ENCODE data around the gene POLR3K. TPM values are rescaled to one million over a fixed set of nuclear protein-coding genes. Genes with fewer than 3 reads are reported as not detected.

Gene POLR3K
- total and polyA plus RNA-seq, 2 donors (not counting 3 experiments of a cell fraction or from before 2014, with no cell fraction given), result 20.6 to 33.2 TPM

DNA sequence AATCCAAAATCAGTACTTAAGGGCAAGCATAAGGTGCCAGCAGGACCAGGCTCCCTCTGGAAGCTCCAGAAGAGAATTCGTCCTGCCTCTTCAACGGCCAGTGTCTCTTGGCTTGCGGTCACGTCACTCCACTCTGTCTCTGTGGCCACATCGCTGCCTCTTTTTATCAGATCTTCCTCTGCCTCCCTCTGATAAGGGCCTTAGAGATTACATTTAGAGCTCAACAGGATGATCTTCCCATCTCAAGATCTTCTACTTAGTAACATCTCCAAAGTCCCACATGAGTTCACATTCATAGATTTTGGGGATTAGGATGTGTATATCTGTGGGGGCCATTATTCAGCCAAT, 41.5 kb upstream of the POLR3K start:
- intact Hi-C loops (cut with micrococcal nuclease) (no loop called here), dilution Hi-C loops (cut with MboI; ENCODE audit: extremely low pct_ligation_motif_present, low sequenced_read_pairs) (no loop called here)
- Histone ChIP-seq H4K20me1 (replicated peaks; ENCODE audit: control insufficient read depth, extremely low read depth, insufficient read depth, low read length) (no peaks in the 10 kb centered on the region), H2AFZ (ENCODE audit: low read depth, low read length) (no peak overlapping the region), H3K79me2 (ENCODE audit: control insufficient read depth, insufficient read depth, low read length) (no peaks in the 10 kb centered on the region), H3K4me3 (replicated peaks in 1 of 3; ENCODE audit: insufficient read depth in 1 of 3, low read depth in 1 of 3, low read length in 3 of 3) (no peak overlapping the region), H3K9me1 (replicated peaks; ENCODE audit: control insufficient read depth, extremely low read depth, insufficient read depth, low read length) (no peaks in the 10 kb centered on the region), H3K9me3 (replicated peaks; ENCODE audit: control insufficient read depth, insufficient read depth, low read length) (no peaks in the 10 kb centered on the region), H3K36me3 (ENCODE audit: control insufficient read depth in 2 of 2, extremely low read depth in 1 of 2, insufficient read depth in 2 of 2, low read length in 2 of 2) (peaks cover 0 to 21% of the 10 kb centered on the region in 2 experiments), H3K27me3 (ENCODE audit: control insufficient read depth in 2 of 2, insufficient read depth in 2 of 2, low read length in 2 of 2) (no peaks in the 10 kb centered on the region), H3K27ac (ENCODE audit: insufficient read depth, low read depth, low read length) (no peak overlapping the region), H3K4me1 (ENCODE audit: control insufficient read depth, extremely low read depth, insufficient read depth, low read length) (no peaks in the 10 kb centered on the region), H3K4me2 (ENCODE audit: insufficient read depth, low read length) (no peak overlapping the region), H3K9ac (replicated peaks; ENCODE audit: extremely low read depth, insufficient read depth, low read length) (no peak overlapping the region)
- DNase-seq (ENCODE audit: low read depth, low spot score) (no peak), FAIRE-seq (no peak)
- ChIA-PET CTCF (interaction anchor here (3.5 to 17.6 kb wide), 3 partner anchors 10 to 24 kb away, joined by 51 to 790 read pairs (median 61); partner anchors contain the start of genes MPG and RHBDF1), POLR2A (no interaction called here)
- BruUV-seq (replicated peaks), result no TSS peak
- TF ChIP-seq GATA2 (IDR thresholded peaks at IDR 0.05; ENCODE audit: insufficient read depth, insufficient read length, low read depth, low read length) (no peak), MYC (IDR thresholded peaks at IDR 0.05; ENCODE audit: low read depth, low read length) (no peak), POLR2A (IDR thresholded peaks at IDR 0.05; ENCODE audit: low read depth, low read length) (no peak)
- TF ChIP-seq, protein P1, sequence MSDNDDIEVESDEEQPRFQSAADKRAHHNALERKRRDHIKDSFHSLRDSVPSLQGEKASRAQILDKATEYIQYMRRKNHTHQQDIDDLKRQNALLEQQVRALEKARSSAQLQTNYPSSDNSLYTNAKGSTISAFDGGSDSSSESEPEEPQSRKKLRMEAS (IDR thresholded peaks at IDR 0.05; ENCODE audit: insufficient read depth, insufficient read length), result no peak

DNA sequence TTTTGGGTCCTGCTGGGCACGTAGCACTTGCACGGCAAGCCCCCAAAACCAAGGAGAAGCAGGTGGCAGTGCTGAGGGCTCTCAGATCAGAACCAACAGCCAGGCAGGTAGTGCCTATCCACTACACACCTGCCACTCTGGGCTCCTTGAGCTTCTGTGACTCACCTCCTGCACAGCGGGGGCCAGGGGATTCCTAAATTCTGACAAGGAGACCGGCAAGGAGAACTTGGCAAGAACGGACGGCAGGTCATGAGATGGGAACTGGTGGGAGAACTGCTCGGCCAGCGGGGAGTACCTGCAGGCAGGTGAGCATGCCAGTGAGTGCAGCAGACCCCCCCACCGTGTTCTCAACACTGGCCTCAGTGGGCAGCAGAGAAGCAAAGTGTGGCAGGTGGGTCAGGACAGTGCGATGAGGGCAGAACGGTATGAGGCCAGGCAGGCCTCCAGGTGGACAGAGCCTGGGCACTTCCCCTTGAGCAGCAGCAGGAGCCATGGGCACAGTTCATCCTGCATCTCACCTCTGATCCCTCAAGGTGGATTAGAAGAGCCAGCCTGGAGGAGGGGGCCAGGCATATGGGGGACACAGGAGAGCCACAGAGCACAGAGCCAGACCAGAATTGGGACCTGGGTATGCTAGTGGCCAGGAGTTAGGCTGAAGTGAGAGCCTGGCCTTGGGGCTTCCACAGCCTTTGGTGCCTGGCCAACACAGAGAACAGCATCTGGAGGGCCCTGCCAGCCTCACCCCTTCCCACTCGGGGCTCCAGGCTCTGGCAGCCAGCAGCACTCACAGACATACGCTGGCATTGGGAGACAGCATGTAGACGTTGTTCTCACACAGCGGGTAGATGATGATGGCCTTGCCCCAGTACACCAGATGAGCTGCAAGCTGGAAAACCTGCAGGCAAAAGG, 39.3 kb upstream of the POLR3K start:
- no peak overlapping the region for H3K4me2 ChIP-seq (ENCODE audit: insufficient read depth, low read length)
- H3K4me3 ChIP-seq (replicated peaks in 1 of 3; ENCODE audit: insufficient read depth in 1 of 3, low read depth in 1 of 3, low read length in 3 of 3), result no peak overlapping the region
- TF ChIP-seq, protein P2, sequence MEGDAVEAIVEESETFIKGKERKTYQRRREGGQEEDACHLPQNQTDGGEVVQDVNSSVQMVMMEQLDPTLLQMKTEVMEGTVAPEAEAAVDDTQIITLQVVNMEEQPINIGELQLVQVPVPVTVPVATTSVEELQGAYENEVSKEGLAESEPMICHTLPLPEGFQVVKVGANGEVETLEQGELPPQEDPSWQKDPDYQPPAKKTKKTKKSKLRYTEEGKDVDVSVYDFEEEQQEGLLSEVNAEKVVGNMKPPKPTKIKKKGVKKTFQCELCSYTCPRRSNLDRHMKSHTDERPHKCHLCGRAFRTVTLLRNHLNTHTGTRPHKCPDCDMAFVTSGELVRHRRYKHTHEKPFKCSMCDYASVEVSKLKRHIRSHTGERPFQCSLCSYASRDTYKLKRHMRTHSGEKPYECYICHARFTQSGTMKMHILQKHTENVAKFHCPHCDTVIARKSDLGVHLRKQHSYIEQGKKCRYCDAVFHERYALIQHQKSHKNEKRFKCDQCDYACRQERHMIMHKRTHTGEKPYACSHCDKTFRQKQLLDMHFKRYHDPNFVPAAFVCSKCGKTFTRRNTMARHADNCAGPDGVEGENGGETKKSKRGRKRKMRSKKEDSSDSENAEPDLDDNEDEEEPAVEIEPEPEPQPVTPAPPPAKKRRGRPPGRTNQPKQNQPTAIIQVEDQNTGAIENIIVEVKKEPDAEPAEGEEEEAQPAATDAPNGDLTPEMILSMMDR (IDR thresholded peaks at IDR 0.05; ENCODE audit: extremely low read depth in 1 of 2, insufficient read depth in 1 of 2, low read depth in 1 of 2, low read length in 2 of 2), result no peak
- TF ChIP-seq, protein P1 (IDR thresholded peaks at IDR 0.05; ENCODE audit: insufficient read depth, insufficient read length), result no peak
- TF ChIP-seq FOS (IDR thresholded peaks at IDR 0.05; ENCODE audit: borderline replicate concordance, insufficient read depth, low read length), result no peak
- no peak for TF ChIP-seq EZH2 (IDR thresholded peaks at IDR 0.05; ENCODE audit: borderline replicate concordance, low read depth, low read length, severe bottlenecking)
- no peak for TF ChIP-seq MYC (IDR thresholded peaks at IDR 0.05; ENCODE audit: low read depth, low read length)
- TF ChIP-seq POLR2A (IDR thresholded peaks at IDR 0.05; ENCODE audit: low read depth, low read length), result no peak
- TF ChIP-seq JUN (IDR thresholded peaks at IDR 0.05; ENCODE audit: borderline replicate concordance, insufficient read depth, insufficient read length, low read depth), result no peak
- TF ChIP-seq GATA2 (IDR thresholded peaks at IDR 0.05; ENCODE audit: insufficient read depth, insufficient read length, low read depth, low read length), result no peak
- TF ChIP-seq POLR2AphosphoS5 (IDR thresholded peaks at IDR 0.05; ENCODE audit: insufficient read depth, low read depth, low read length), result no peak
- H2AFZ ChIP-seq (ENCODE audit: low read depth, low read length), result no peak overlapping the region
- CTCF ChIA-PET, result interaction anchor here (1.8 to 17.6 kb wide), 2 partner anchors 8 to 22 kb away, joined by 6 to 790 read pairs; partner anchors contain the start of genes MPG and RHBDF1
- no peaks in the 10 kb centered on the region for H3K9me3 ChIP-seq (replicated peaks; ENCODE audit: control insufficient read depth, insufficient read depth, low read length)
- no peaks in the 10 kb centered on the region for H3K27me3 ChIP-seq (ENCODE audit: control insufficient read depth in 2 of 2, insufficient read depth in 2 of 2, low read length in 2 of 2)
- FAIRE-seq (no peak), DNase-seq (ENCODE audit: low read depth, low spot score) (no peak)
- H3K9ac ChIP-seq (replicated peaks; ENCODE audit: extremely low read depth, insufficient read depth, low read length), result no peak overlapping the region
- H3K9me1 ChIP-seq (replicated peaks; ENCODE audit: control insufficient read depth, extremely low read depth, insufficient read depth, low read length), result no peaks in the 10 kb centered on the region
- peaks cover 0 to 29% of the 10 kb centered on the region in 2 experiments for H3K36me3 ChIP-seq (ENCODE audit: control insufficient read depth in 2 of 2, extremely low read depth in 1 of 2, insufficient read depth in 2 of 2, low read length in 2 of 2)
- no peaks in the 10 kb centered on the region for H3K79me2 ChIP-seq (ENCODE audit: control insufficient read depth, insufficient read depth, low read length)
- BruUV-seq (replicated peaks), result no TSS peak
- no peak overlapping the region for H3K27ac ChIP-seq (ENCODE audit: insufficient read depth, low read depth, low read length)
- POLR2A ChIA-PET, result interaction anchor here (1.4 kb wide), 1 partner anchor 7 kb away, joined by 5 read pairs; no protein-coding TSS in a partner anchor
- H3K4me1 ChIP-seq (ENCODE audit: control insufficient read depth, extremely low read depth, insufficient read depth, low read length), result no peaks in the 10 kb centered on the region
- no peaks in the 10 kb centered on the region for H4K20me1 ChIP-seq (replicated peaks; ENCODE audit: control insufficient read depth, extremely low read depth, insufficient read depth, low read length)
- dilution Hi-C loops (cut with MboI; ENCODE audit: extremely low pct_ligation_motif_present, low sequenced_read_pairs), result no loop called here
- intact Hi-C loops (cut with micrococcal nuclease), result no loop called here

Data from endothelial cell of umbilical vein (primary cell).